SK-N-SH (cell line): Measurements from ENCODE around the gene TRIM9. TPM values are rescaled to one million over a fixed set of nuclear protein-coding genes. Genes with fewer than 3 reads are reported as not detected.

ENCODE experiments used
- CTCF ChIA-PET: fragments of 300-600, 350-600 bp; formaldehyde crosslinking; extraction: SDS; loops from one replicate; lab custom pipeline; 2021; lab: Yijun Ruan, JAX
- POLR2A ChIA-PET: fragments of 350-600 bp; sonication (Branson Sonifier 250); formaldehyde crosslinking; extraction: SDS; loops from one replicate; lab custom pipeline; 2020; ENCODE audit warnings: antibody characterized with exemption, inconsistent platforms; lab: Yijun Ruan, JAX
- DNase-seq: peaks from one replicate; pipeline ENCODE4 v3.0.0; 2012
- H2AFZ ChIP-seq: fragments of 200-600 bp; sonication (generic); 2 replicates; pipeline ENCODE4 v1.8.1; 2016; ENCODE audit warnings: antibody characterized with exemption, mild to moderate bottlenecking, low read depth
- H3F3A ChIP-seq: fragments of 200-600 bp; sonication (generic); replicated peaks from 2 replicates; pipeline ENCODE3; 2016; ENCODE audit warnings: antibody characterized with exemption, mild to moderate bottlenecking; ENCODE audit not compliant: insufficient read depth
- H3K27ac ChIP-seq, 2 experiments: fragments of 200-500 bp in 1 of 2; fragments of 200-600 bp in 1 of 2; sonication (Bioruptor generic) in 1 of 2; sonication (generic), shearing (Covaris generic) in 1 of 2; 2 replicates each; pipeline versions ENCODE4 v1.5.1 to v1.6.1; 2014 to 2016; ENCODE audit warnings: low read depth in 2 of 2, inconsistent platforms in 1 of 2, low read length in 1 of 2, mild to moderate bottlenecking in 1 of 2, mixed read lengths in 1 of 2
- H3K27me3 ChIP-seq: fragments of 200-600 bp; sonication (generic), shearing (Covaris generic); 2 replicates; pipeline ENCODE4 v1.6.1; 2016; ENCODE audit warnings: mixed run types; ENCODE audit not compliant: insufficient read depth
- H3K36me3 ChIP-seq, 2 experiments: fragments of 200-500 bp in 1 of 2; fragments of 200-600 bp in 1 of 2; sonication (Bioruptor generic) in 1 of 2; sonication (generic) in 1 of 2; replicated peaks in 1 of 2; 2 replicates each; pipeline versions ENCODE3 to v1.5.1; 2014 to 2016; ENCODE audit warnings: low read length in 1 of 2, mild to moderate bottlenecking in 1 of 2; ENCODE audit not compliant: insufficient read depth in 2 of 2, control insufficient read depth in 1 of 2
- H3K4me1 ChIP-seq, 2 experiments: fragments of 200-500 bp in 1 of 2; fragments of 200-600 bp in 1 of 2; sonication (Bioruptor generic) in 1 of 2; sonication (generic), shearing (Covaris generic) in 1 of 2; 2 replicates each; pipeline versions ENCODE4 v1.5.1 to v1.6.1; 2014 to 2016; ENCODE audit warnings: low read depth in 1 of 2, low read length in 1 of 2, mixed run types in 1 of 2; ENCODE audit not compliant: insufficient read depth in 2 of 2, control insufficient read depth in 1 of 2
- H3K4me2 ChIP-seq: fragments of 200-600 bp; sonication (generic), shearing (Covaris generic); 2 replicates; pipeline ENCODE4 v1.6.1; 2017; ENCODE audit warnings: mixed run types
- H3K4me3 ChIP-seq, 2 experiments: fragments of 200-500 bp in 1 of 2; fragments of 200-600 bp in 1 of 2; sonication (Bioruptor generic) in 1 of 2; sonication (generic), shearing (Covaris generic) in 1 of 2; 2 replicates each; pipeline versions ENCODE4 v1.5.1 to v1.8.1; 2014 to 2016; ENCODE audit warnings: low read depth in 2 of 2, inconsistent platforms in 1 of 2, low read length in 1 of 2, mild to moderate bottlenecking in 1 of 2, mixed read lengths in 1 of 2, moderate library complexity in 1 of 2
- H3K79me2 ChIP-seq: fragments of 200-600 bp; sonication (generic); 2 replicates; pipeline ENCODE4 v1.8.1; 2017; ENCODE audit warnings: mild to moderate bottlenecking; ENCODE audit not compliant: insufficient read depth
- H3K9ac ChIP-seq: fragments of 200-600 bp; sonication (generic); 2 replicates; pipeline ENCODE4 v1.6.1; 2017; ENCODE audit warnings: mixed run types
- H3K9me2 ChIP-seq: fragments of 200-600 bp; sonication (generic); 2 replicates; pipeline ENCODE4 v1.6.1; 2017; ENCODE audit warnings: mixed run types
- H3K9me3 ChIP-seq: fragments of 200-600 bp; sonication (generic); 2 replicates; pipeline ENCODE4 v1.6.1; 2017; ENCODE audit warnings: mixed run types, mild to moderate bottlenecking, moderate library complexity
- H4K20me1 ChIP-seq: fragments of 200-600 bp; sonication (generic); 2 replicates; pipeline ENCODE4 v1.6.1; 2017; ENCODE audit warnings: mild to moderate bottlenecking, mixed run types; ENCODE audit not compliant: insufficient read depth
- CTCF ChIP-seq: fragments of 200-600 bp; sonication (generic); IDR thresholded peaks from 2 replicates; pipeline ENCODE4 v1.6.1; 2017; ENCODE audit warnings: antibody characterized with exemption, mild to moderate bottlenecking, moderate library complexity
- GATA2 ChIP-seq: sonication (generic); formaldehyde crosslinking; IDR thresholded peaks from 2 replicates; pipeline ENCODE4 v1.5.0; 2020; ENCODE audit warnings: mild to moderate bottlenecking, missing genetic modification reagents
- JUND ChIP-seq: IDR thresholded peaks from 2 replicates; pipeline ENCODE4 v1.4.0; 2012
- MEF2A ChIP-seq: IDR thresholded peaks from 2 replicates; pipeline ENCODE4 v1.4.0; 2012; ENCODE audit warnings: low read depth, borderline replicate concordance
- NFIC ChIP-seq: IDR thresholded peaks from 2 replicates; pipeline ENCODE4 v1.4.0; 2012; ENCODE audit warnings: borderline replicate concordance
- POLR2AphosphoS5 ChIP-seq: IDR thresholded peaks from 2 replicates; pipeline ENCODE4 v1.6.1; 2012; ENCODE audit warnings: low read depth, low read length
- RCOR1 ChIP-seq: fragments of 150-350 bp; IDR thresholded peaks from 2 replicates; pipeline ENCODE4 v1.6.1; 2017; ENCODE audit warnings: antibody characterized with exemption, low read length
- SIN3A ChIP-seq: IDR thresholded peaks from 2 replicates; pipeline ENCODE4 v1.6.1; 2012; ENCODE audit warnings: low read depth, mild to moderate bottlenecking, low read length, moderate library complexity, borderline replicate concordance
- SMC3 ChIP-seq: IDR thresholded peaks from 2 replicates; pipeline ENCODE4 v1.6.1; 2012; ENCODE audit warnings: low read depth, low read length, improper control_type of control experiment
- WGBS: methylation state at CpG from one replicate; pipeline ENCODE4 v1.1.6; 2017; ENCODE audit warnings: low lambda C conversion rate; 5-methylcytosine and 5-hydroxymethylcytosine counted together
- polyA plus RNA-seq, 3 experiments: library from polyadenylated mRNA; depleted of rRNA; stranded (reverse); fragments of >200 nt; gene quantifications; 2 replicates each; pipeline ENCODE4 v1.2.3, GENCODE V29; 2012

Gene TRIM9
- polyA plus RNA-seq, 1 of the 3 experiments (the other 2 are of a cell fraction): 3.9 TPM

- no peaks in the 10 kb centered on the region for H3K27me3 ChIP-seq
- no peak overlapping the region for H3K4me2 ChIP-seq
- H3K79me2 ChIP-seq: no peaks in the 10 kb centered on the region
- H3K4me1 ChIP-seq: peaks cover 0 to 10% of the 10 kb centered on the region in 2 experiments; a peak in 1 of 4 replicates
- TF ChIP-seq SIN3A: no peak
- H3K27ac ChIP-seq: no peak overlapping the region
- no peaks in the 10 kb centered on the region for H3K9me2 ChIP-seq
- no peaks in the 10 kb centered on the region for H3K9me3 ChIP-seq
- no peaks in the 10 kb centered on the region for H3K36me3 ChIP-seq
- no peaks in the 10 kb centered on the region for H4K20me1 ChIP-seq
- H3K4me3 ChIP-seq: no peak overlapping the region
- H2AFZ ChIP-seq: no peak overlapping the region
- ChIA-PET CTCF (interaction anchor here (0.8 kb wide), 1 partner anchor 79 kb away, joined by 3 read pairs; no protein-coding TSS in a partner anchor), POLR2A (no interaction called here)
- WGBS: 68% methylated on average over 5 of the region's 5 CpGs
- H3F3A ChIP-seq: no peaks in the 10 kb centered on the region
- no peak for DNase-seq
- H3K9ac ChIP-seq: no peak overlapping the region
These were observed 45.4 kb upstream of the TRIM9 start for GRCh38 chr14:51140338-51140737.

GRCh38 chr14:51139121-51139681 lies 44.3 kb upstream of the TRIM9 start:
- Histone ChIP-seq H3K4me3 (no peak overlapping the region), H3K36me3 (no peaks in the 10 kb centered on the region), H3K4me2 (no peak overlapping the region), H2AFZ (no peak overlapping the region), H3K79me2 (no peaks in the 10 kb centered on the region), H3K9ac (no peak overlapping the region), H3K4me1 (peaks cover 0 to 10% of the 10 kb centered on the region in 2 experiments; a peak in 1 of 4 replicates), H3F3A (no peaks in the 10 kb centered on the region), H3K27me3 (no peaks in the 10 kb centered on the region), H3K9me3 (no peaks in the 10 kb centered on the region), H3K9me2 (no peaks in the 10 kb centered on the region), H3K27ac (peak overlapping the region in 1 of 2 experiments; percentile 68; a peak in 2 of 4 replicates), H4K20me1 (no peaks in the 10 kb centered on the region)
- ChIA-PET POLR2A (interaction anchor here (1.0 kb wide), 1 partner anchor 16 kb away, joined by 3 read pairs; no protein-coding TSS in a partner anchor), CTCF (interaction anchor here (1.7 kb wide), 2 partner anchors 18 to 641 kb away, joined by 3 to 6 read pairs; no protein-coding TSS in a partner anchor)
- 82% methylated on average over 6 of the region's 6 CpGs for WGBS
- no peak for TF ChIP-seq NFIC
- peak; percentile 21 for DNase-seq

GRCh38 chr14:51138404-51139103 lies 43.6 kb upstream of the TRIM9 start:
- Histone ChIP-seq H4K20me1 (no peaks in the 10 kb centered on the region), H3K4me3 (no peak overlapping the region), H3F3A (no peaks in the 10 kb centered on the region), H3K4me1 (peaks cover 0 to 10% of the 10 kb centered on the region in 2 experiments; a peak in 1 of 4 replicates), H2AFZ (no peak overlapping the region), H3K9ac (no peak overlapping the region), H3K27me3 (no peaks in the 10 kb centered on the region), H3K9me2 (no peaks in the 10 kb centered on the region), H3K79me2 (no peaks in the 10 kb centered on the region), H3K27ac (peak overlapping the region in 1 of 2 experiments; percentile 68; a peak in 2 of 4 replicates), H3K4me2 (no peak overlapping the region), H3K9me3 (no peaks in the 10 kb centered on the region), H3K36me3 (no peaks in the 10 kb centered on the region)
- CTCF ChIA-PET: interaction anchor here (1.7 kb wide), 2 partner anchors 19 to 641 kb away, joined by 3 to 6 read pairs; no protein-coding TSS in a partner anchor
- 13% methylated on average over 2 of the region's 2 CpGs for WGBS
- peak; percentile 53 for TF ChIP-seq GATA2 (CRISPR knock-in tag)
- no peak for TF ChIP-seq RCOR1
- no peak for TF ChIP-seq POLR2AphosphoS5
- TF ChIP-seq MEF2A: no peak
- TF ChIP-seq CTCF: no peak
- TF ChIP-seq SIN3A: no peak
- no peak for TF ChIP-seq JUND
- TF ChIP-seq SMC3: no peak
- POLR2A ChIA-PET: interaction anchor here (1.0 kb wide), 1 partner anchor 15 kb away, joined by 3 read pairs; no protein-coding TSS in a partner anchor
- DNase-seq: peak; percentile 21
